Measurements from ENCODE around the gene TPPP3. TPM values are rescaled to one million over a fixed set of nuclear protein-coding genes. Genes with fewer than 3 reads are reported as not detected.

Gene TPPP3
- total and polyA plus RNA-seq, 2 donors (not counting 3 experiments of a cell fraction or from before 2014, with no cell fraction given): 0.33 to 1.3 TPM

- Histone ChIP-seq H3K27me3 (ENCODE audit: control insufficient read depth in 2 of 2, insufficient read depth in 2 of 2, low read length in 2 of 2) (peaks cover 9 to 11% of the 10 kb centered on the region in 2 experiments), H3K4me2 (ENCODE audit: insufficient read depth, low read length) (no peak overlapping the region), H3K79me2 (ENCODE audit: control insufficient read depth, insufficient read depth, low read length) (no peaks in the 10 kb centered on the region), H2AFZ (ENCODE audit: low read depth, low read length) (no peak overlapping the region), H3K36me3 (ENCODE audit: control insufficient read depth in 2 of 2, extremely low read depth in 1 of 2, insufficient read depth in 2 of 2, low read length in 2 of 2) (no peaks in the 10 kb centered on the region), H4K20me1 (replicated peaks; ENCODE audit: control insufficient read depth, extremely low read depth, insufficient read depth, low read length) (no peaks in the 10 kb centered on the region), H3K9ac (replicated peaks; ENCODE audit: extremely low read depth, insufficient read depth, low read length) (no peak overlapping the region), H3K27ac (ENCODE audit: insufficient read depth, low read depth, low read length) (no peak overlapping the region), H3K4me1 (ENCODE audit: control insufficient read depth, extremely low read depth, insufficient read depth, low read length) (peaks cover 13% of the 10 kb centered on the region), H3K4me3 (replicated peaks in 1 of 3; ENCODE audit: insufficient read depth in 1 of 3, low read depth in 1 of 3, low read length in 3 of 3) (no peak overlapping the region), H3K9me1 (replicated peaks; ENCODE audit: control insufficient read depth, extremely low read depth, insufficient read depth, low read length) (no peaks in the 10 kb centered on the region), H3K9me3 (replicated peaks; ENCODE audit: control insufficient read depth, insufficient read depth, low read length) (no peaks in the 10 kb centered on the region)
- no TSS peak for BruUV-seq (replicated peaks)
- CTCF ChIA-PET: interaction anchor here (0.7 to 2.6 kb wide), 3 partner anchors 12 to 135 kb away, joined by 4 to 11 read pairs (median 5); no protein-coding TSS in a partner anchor
- dilution Hi-C loops (cut with MboI; ENCODE audit: extremely low pct_ligation_motif_present, low sequenced_read_pairs) (no loop called here), intact Hi-C loops (cut with micrococcal nuclease) (loop anchor here (10.0 kb wide), 2 partner anchors 201 to 441 kb away; partner anchors contain the start of genes E2F4, ELMO3 and EXOC3L1)
- FAIRE-seq: no peak
- TF ChIP-seq MAX (IDR thresholded peaks at IDR 0.05; ENCODE audit: insufficient read depth, insufficient read length) (no peak), GATA2 (IDR thresholded peaks at IDR 0.05; ENCODE audit: insufficient read depth, insufficient read length, low read depth, low read length) (no peak), EZH2 (IDR thresholded peaks at IDR 0.05; ENCODE audit: borderline replicate concordance, low read depth, low read length, severe bottlenecking) (no peak), JUN (IDR thresholded peaks at IDR 0.05; ENCODE audit: borderline replicate concordance, insufficient read depth, insufficient read length, low read depth) (no peak), CTCF (IDR thresholded peaks at IDR 0.05; ENCODE audit: extremely low read depth in 1 of 2, insufficient read depth in 1 of 2, low read depth in 1 of 2, low read length in 2 of 2) (no peak), MYC (IDR thresholded peaks at IDR 0.05; ENCODE audit: low read depth, low read length) (no peak), POLR2A (IDR thresholded peaks at IDR 0.05; ENCODE audit: low read depth, low read length) (no peak), FOS (IDR thresholded peaks at IDR 0.05; ENCODE audit: borderline replicate concordance, insufficient read depth, low read length) (no peak), POLR2AphosphoS5 (IDR thresholded peaks at IDR 0.05; ENCODE audit: insufficient read depth, low read depth, low read length) (no peak)
- DNase-seq (ENCODE audit: low read depth, low spot score): no peak
- POLR2A ChIA-PET: no interaction called here
Measured at GRCh38 chr16:67395458-67396158, 2.3 kb upstream of the TPPP3 start.

Data from endothelial cell of umbilical vein (primary cell).